ENCODE results near the gene MAGI2. TPM values are rescaled to one million over a fixed set of nuclear protein-coding genes. Genes with fewer than 3 reads are reported as not detected.

Gene MAGI2
- total and polyA plus RNA-seq, 4 donors, result 3.7 to 25.5 (median 11.6) TPM

DNA sequence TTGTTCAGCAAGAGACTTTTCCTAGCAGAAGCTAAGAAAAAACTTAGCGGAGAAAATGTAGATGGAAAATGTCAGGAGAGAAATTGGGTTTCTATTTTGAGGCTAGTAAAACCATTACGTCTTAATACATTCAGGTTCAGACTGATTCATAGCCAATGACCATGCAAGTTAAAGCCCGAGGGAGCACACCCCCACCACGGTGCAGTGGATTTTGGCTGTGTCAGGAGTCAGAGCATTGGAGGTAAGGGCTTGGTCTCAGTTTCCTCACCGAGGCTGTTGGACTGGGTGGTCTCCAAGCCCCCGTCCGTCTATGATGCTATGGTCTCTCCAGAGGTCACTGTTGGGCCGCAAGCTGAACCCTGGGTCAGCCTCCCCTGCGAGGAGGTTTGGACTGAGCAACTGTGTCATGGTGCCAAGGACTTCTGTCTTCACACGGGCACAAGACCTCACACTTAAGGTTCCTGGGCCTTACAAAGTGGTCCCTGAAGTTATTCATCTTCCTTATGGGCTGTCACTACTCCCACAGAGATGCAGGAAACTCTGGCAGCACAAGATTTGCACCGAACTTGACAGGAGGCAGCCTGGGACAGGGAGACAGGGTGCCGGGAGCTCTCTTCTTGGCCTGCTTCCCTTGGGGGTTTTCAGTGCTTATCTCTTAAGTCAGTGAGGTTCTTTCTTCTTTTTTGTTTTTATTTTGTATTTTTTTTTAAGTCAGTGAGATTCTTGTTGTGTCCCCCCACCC is 1468.1 kb downstream of the MAGI2 start:
- intact Hi-C loops (cut with DNase I), result no loop called here
- Histone ChIP-seq H3K4me3 (ENCODE audit: low read length in 2 of 2) (peak overlapping the region in 1 of 2 donors; percentile 6), H3K36me3 (ENCODE audit: control insufficient read depth in 1 of 2, insufficient read depth in 2 of 2, low read length in 1 of 2) (no peaks in the 10 kb centered on the region), H3K27ac (ENCODE audit: low read depth in 1 of 2, low read length in 2 of 2) (peak overlapping the region; percentile 4 to 34), H3K9me3 (ENCODE audit: control insufficient read depth, low read length) (no peaks in the 10 kb centered on the region), H3K27me3 (ENCODE audit: control insufficient read depth in 1 of 2, insufficient read depth in 2 of 2, low read length in 1 of 2) (no peaks in the 10 kb centered on the region), H3K4me1 (ENCODE audit: control insufficient read depth in 1 of 2, insufficient read depth in 2 of 2, low read length in 2 of 2) (no peaks in the 10 kb centered on the region)
- ATAC-seq (ENCODE audit: low FRiP score), result peak; percentile 57
- 17 to 32% methylated on average over 12 of the region's 12 CpGs for WGBS, 2 donors
- peak; percentile 50 to 82 for DNase-seq

DNA sequence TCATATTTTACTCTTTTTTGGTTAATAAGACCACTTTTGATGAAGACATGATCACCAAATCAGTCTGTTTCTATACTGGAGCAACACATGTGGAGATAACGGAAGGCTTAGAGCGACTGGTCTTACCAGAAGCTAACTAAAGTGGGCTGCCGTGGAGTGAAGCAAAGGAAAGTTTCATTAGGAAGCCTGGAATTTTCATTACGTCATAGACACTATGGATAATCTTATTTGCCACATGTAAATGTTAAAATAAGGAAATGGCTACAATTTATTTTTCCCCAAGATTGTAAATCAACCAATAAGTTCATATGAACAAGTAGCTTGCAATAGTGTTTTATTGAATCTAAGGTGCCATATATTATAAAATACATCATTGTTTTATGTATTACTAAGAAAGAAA is 1469.5 kb downstream of the MAGI2 start:
- no peak overlapping the region for H3K4me3 ChIP-seq (ENCODE audit: low read length in 2 of 2)
- no peaks in the 10 kb centered on the region for H3K27me3 ChIP-seq (ENCODE audit: control insufficient read depth in 1 of 2, insufficient read depth in 2 of 2, low read length in 1 of 2)
- WGBS, 2 donors, result 96 to 97% methylated on average over 4 of the region's 4 CpGs
- DNase-seq, result no peak
- intact Hi-C loops (cut with DNase I), result no loop called here
- H3K9me3 ChIP-seq (ENCODE audit: control insufficient read depth, low read length), result no peaks in the 10 kb centered on the region
- H3K36me3 ChIP-seq (ENCODE audit: control insufficient read depth in 1 of 2, insufficient read depth in 2 of 2, low read length in 1 of 2), result no peaks in the 10 kb centered on the region
- H3K27ac ChIP-seq (ENCODE audit: low read depth in 1 of 2, low read length in 2 of 2), result no peak overlapping the region
- no peak for ATAC-seq (ENCODE audit: low FRiP score)
- H3K4me1 ChIP-seq (ENCODE audit: control insufficient read depth in 1 of 2, insufficient read depth in 2 of 2, low read length in 2 of 2), result no peaks in the 10 kb centered on the region

GRCh38 chr7:77982926-77983550 is 1470.4 kb downstream of the MAGI2 start:
- WGBS, 2 donors, result 86 to 89% methylated on average over 5 of the region's 5 CpGs
- ATAC-seq (ENCODE audit: low FRiP score), result no peak
- no peaks in the 10 kb centered on the region for H3K4me1 ChIP-seq (ENCODE audit: control insufficient read depth in 1 of 2, insufficient read depth in 2 of 2, low read length in 2 of 2)
- H3K27ac ChIP-seq (ENCODE audit: low read depth in 1 of 2, low read length in 2 of 2), result no peak overlapping the region
- intact Hi-C loops (cut with DNase I), result no loop called here
- H3K4me3 ChIP-seq (ENCODE audit: low read length in 2 of 2), result no peak overlapping the region
- H3K36me3 ChIP-seq (ENCODE audit: control insufficient read depth in 1 of 2, insufficient read depth in 2 of 2, low read length in 1 of 2), result no peaks in the 10 kb centered on the region
- H3K9me3 ChIP-seq (ENCODE audit: control insufficient read depth, low read length), result no peaks in the 10 kb centered on the region
- DNase-seq, result no peak
- H3K27me3 ChIP-seq (ENCODE audit: control insufficient read depth in 1 of 2, insufficient read depth in 2 of 2, low read length in 1 of 2), result no peaks in the 10 kb centered on the region

- ATAC-seq (ENCODE audit: low FRiP score), result no peak
- no peaks in the 10 kb centered on the region for H3K27me3 ChIP-seq (ENCODE audit: control insufficient read depth in 1 of 2, insufficient read depth in 2 of 2, low read length in 1 of 2)
- WGBS, 2 donors, result 50 to 71% methylated on average over 3 of the region's 3 CpGs
- no peaks in the 10 kb centered on the region for H3K4me1 ChIP-seq (ENCODE audit: control insufficient read depth in 1 of 2, insufficient read depth in 2 of 2, low read length in 2 of 2)
- H3K9me3 ChIP-seq (ENCODE audit: control insufficient read depth, low read length), result no peaks in the 10 kb centered on the region
- H3K4me3 ChIP-seq (ENCODE audit: low read length in 2 of 2), result no peak overlapping the region
- H3K36me3 ChIP-seq (ENCODE audit: control insufficient read depth in 1 of 2, insufficient read depth in 2 of 2, low read length in 1 of 2), result no peaks in the 10 kb centered on the region
- no peak overlapping the region for H3K27ac ChIP-seq (ENCODE audit: low read depth in 1 of 2, low read length in 2 of 2)
- intact Hi-C loops (cut with DNase I), result no loop called here
- no peak for DNase-seq
Measured at GRCh38 chr7:77980087-77980713, 1473.3 kb downstream of the MAGI2 start.

GRCh38 chr7:77979219-77979618 is 1474.2 kb downstream of the MAGI2 start:
- Histone ChIP-seq H3K36me3 (ENCODE audit: control insufficient read depth in 1 of 2, insufficient read depth in 2 of 2, low read length in 1 of 2) (no peaks in the 10 kb centered on the region), H3K4me1 (ENCODE audit: control insufficient read depth in 1 of 2, insufficient read depth in 2 of 2, low read length in 2 of 2) (no peaks in the 10 kb centered on the region), H3K9me3 (ENCODE audit: control insufficient read depth, low read length) (no peaks in the 10 kb centered on the region), H3K4me3 (ENCODE audit: low read length in 2 of 2) (no peak overlapping the region), H3K27me3 (ENCODE audit: control insufficient read depth in 1 of 2, insufficient read depth in 2 of 2, low read length in 1 of 2) (no peaks in the 10 kb centered on the region), H3K27ac (ENCODE audit: low read depth in 1 of 2, low read length in 2 of 2) (no peak overlapping the region)
- no peak for ATAC-seq (ENCODE audit: low FRiP score)
- DNase-seq, result no peak
- intact Hi-C loops (cut with DNase I), result no loop called here
- 48 to 74% methylated on average over 5 of the region's 5 CpGs for WGBS, 2 donors

DNA sequence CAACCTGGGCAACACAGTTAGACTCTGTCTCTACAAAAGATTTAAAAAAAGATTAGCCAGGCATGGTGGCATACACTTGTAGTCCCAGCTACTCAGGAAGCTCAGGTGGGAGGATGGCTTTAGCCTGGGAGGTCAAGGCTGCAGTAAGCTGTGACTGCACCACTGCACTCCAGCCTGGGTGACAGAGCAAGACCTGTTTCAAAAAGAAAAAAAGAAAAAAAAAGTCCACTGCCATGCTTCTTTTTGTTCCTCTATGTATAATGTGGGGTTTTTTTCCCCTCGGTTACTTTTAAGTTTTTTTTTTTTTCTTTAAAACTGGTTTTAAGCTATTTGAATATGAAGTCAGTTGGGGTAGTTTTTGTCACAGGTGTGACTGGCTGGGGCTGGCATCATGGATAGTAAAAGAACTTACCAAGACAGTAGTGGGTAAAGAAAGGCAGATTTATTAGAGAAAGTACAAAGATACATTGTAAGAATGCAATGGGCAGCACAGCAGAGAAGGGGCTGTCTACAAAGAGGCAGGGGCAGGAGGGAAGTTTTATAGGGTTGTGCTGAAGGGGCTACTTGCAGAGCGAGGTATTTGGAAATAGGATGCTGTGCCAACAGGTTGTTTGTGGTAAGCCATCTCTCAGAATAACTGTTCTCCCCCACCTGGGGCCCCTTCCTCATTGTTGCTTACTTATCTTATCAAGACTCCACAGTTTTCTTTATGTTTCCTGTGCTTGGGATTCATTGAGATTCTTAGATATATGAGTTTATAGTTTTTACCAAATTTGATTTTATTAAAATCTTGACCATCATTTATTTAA is 1477.6 kb downstream of the MAGI2 start:
- no peaks in the 10 kb centered on the region for H3K36me3 ChIP-seq (ENCODE audit: control insufficient read depth in 1 of 2, insufficient read depth in 2 of 2, low read length in 1 of 2)
- H3K4me1 ChIP-seq (ENCODE audit: control insufficient read depth in 1 of 2, insufficient read depth in 2 of 2, low read length in 2 of 2), result no peaks in the 10 kb centered on the region
- intact Hi-C loops (cut with DNase I), result no loop called here
- DNase-seq, result no peak
- ATAC-seq (ENCODE audit: low FRiP score), result no peak
- no peak overlapping the region for H3K27ac ChIP-seq (ENCODE audit: low read depth in 1 of 2, low read length in 2 of 2)
- no peak overlapping the region for H3K4me3 ChIP-seq (ENCODE audit: low read length in 2 of 2)
- 90 to 95% methylated on average over 2 of the region's 2 CpGs for WGBS, 2 donors
- H3K9me3 ChIP-seq (ENCODE audit: control insufficient read depth, low read length), result no peaks in the 10 kb centered on the region
- H3K27me3 ChIP-seq (ENCODE audit: control insufficient read depth in 1 of 2, insufficient read depth in 2 of 2, low read length in 1 of 2), result no peaks in the 10 kb centered on the region

DNA sequence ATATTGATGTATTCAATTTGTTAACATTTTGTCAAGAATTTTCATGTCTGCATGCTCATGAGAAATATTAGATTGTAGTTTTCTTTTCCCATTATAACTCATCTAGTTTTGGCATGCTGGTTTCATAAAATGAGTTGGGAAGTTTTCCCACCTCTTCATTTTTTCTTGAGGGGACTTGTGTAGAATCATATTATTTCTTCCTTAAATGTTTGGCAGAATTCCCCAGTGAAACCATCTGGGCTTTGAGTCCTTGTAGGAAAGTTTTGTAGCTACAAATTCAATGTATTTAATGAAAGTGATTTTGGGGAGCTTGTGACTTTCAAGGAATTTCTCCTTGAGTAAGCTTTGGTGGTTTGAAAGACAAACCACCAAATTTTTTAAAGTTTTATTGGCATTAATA is 1481.7 kb downstream of the MAGI2 start:
- Histone ChIP-seq H3K9me3 (ENCODE audit: control insufficient read depth, low read length) (no peaks in the 10 kb centered on the region), H3K4me3 (ENCODE audit: low read length in 2 of 2) (no peak overlapping the region), H3K27me3 (ENCODE audit: control insufficient read depth in 1 of 2, insufficient read depth in 2 of 2, low read length in 1 of 2) (no peaks in the 10 kb centered on the region), H3K27ac (ENCODE audit: low read depth in 1 of 2, low read length in 2 of 2) (no peak overlapping the region), H3K36me3 (ENCODE audit: control insufficient read depth in 1 of 2, insufficient read depth in 2 of 2, low read length in 1 of 2) (no peaks in the 10 kb centered on the region), H3K4me1 (ENCODE audit: control insufficient read depth in 1 of 2, insufficient read depth in 2 of 2, low read length in 2 of 2) (no peaks in the 10 kb centered on the region)
- intact Hi-C loops (cut with DNase I), result no loop called here
- ATAC-seq (ENCODE audit: low FRiP score), result no peak
- no peak for DNase-seq

GRCh38 chr7:77967429-77967828 is 1486.0 kb downstream of the MAGI2 start:
- DNase-seq (no peak), ATAC-seq (ENCODE audit: low FRiP score) (no peak)
- Histone ChIP-seq H3K9me3 (ENCODE audit: control insufficient read depth, low read length) (no peaks in the 10 kb centered on the region), H3K27me3 (ENCODE audit: control insufficient read depth in 1 of 2, insufficient read depth in 2 of 2, low read length in 1 of 2) (no peaks in the 10 kb centered on the region), H3K4me1 (ENCODE audit: control insufficient read depth in 1 of 2, insufficient read depth in 2 of 2, low read length in 2 of 2) (no peaks in the 10 kb centered on the region), H3K36me3 (ENCODE audit: control insufficient read depth in 1 of 2, insufficient read depth in 2 of 2, low read length in 1 of 2) (no peaks in the 10 kb centered on the region), H3K4me3 (ENCODE audit: low read length in 2 of 2) (no peak overlapping the region), H3K27ac (ENCODE audit: low read depth in 1 of 2, low read length in 2 of 2) (no peak overlapping the region)
- intact Hi-C loops (cut with DNase I), result no loop called here
